ENCODE data around the gene TRAFD1.

TRAFD1 gene

GRCh38 chr12:112112409-112113133, 12.8 kb upstream of the TRAFD1 start:
- FAIRE-seq (no peak), DNase-seq (ENCODE audit: extremely low spot score, insufficient read length, low read depth) (no peak)

DNA sequence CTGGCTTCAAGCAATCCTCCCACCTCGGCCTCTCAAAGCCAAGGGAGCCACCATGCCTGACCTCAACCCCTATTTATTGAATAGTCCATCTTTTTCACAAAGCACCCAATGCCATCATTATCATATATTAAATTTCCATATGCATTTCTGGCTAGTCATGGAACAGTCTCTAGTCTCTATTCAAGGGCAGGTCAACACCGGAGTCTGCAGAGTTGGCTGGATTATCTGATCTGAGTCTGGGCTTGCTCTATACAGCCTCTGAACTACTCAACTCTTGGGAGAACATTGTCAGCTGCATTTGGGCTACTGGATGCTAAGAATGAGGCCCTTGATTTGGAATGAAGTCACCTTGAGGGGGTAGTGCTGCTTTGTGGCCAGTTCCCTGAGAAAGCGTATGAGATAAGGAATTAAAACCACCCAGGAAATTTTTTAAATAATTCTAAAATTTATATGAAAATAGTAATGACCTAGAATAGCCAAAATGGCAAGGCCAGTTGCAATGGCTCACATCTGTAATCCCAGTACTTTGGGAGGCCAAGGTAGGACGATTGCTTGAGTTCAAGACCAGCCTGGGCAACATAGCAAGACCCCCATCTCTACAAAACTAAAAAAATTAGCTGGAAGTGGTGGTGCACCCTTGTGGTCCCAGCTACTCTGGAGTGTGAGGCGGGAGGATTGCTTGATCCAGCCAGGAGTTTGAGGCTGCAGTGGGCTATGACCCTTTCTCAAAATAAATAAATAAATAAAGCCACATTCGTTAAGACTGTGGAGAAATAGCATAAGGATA, 9.9 kb upstream of the TRAFD1 start:
- FAIRE-seq (no peak), DNase-seq (ENCODE audit: extremely low spot score, insufficient read length, low read depth) (no peak)

- DNase-seq (ENCODE audit: extremely low spot score, insufficient read length, low read depth) (no peak), FAIRE-seq (peak; percentile 21)
Observed at GRCh38 chr12:112116232-112117060, 8.9 kb upstream of the TRAFD1 start.

DNA sequence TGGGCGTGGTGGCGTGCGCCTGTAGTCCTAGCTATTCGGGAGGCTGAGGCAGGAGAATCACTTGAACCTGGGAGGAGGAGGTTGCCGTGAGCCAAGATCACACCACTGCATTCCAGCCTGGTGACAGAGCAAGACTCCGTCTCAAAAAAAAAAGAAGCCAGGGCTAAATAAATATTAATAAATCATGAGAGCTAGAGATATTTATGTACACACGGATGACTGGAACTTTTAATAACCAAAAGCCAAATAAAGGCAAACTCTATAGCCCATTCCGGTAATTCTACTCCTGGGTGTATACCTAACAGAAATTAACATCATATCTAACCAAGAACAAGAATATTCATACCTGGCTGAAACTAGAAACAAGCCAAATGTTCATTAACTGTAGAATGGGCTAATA, 7.7 kb upstream of the TRAFD1 start:
- DNase-seq (ENCODE audit: extremely low spot score, insufficient read length, low read depth), result no peak
- no peak for FAIRE-seq

GRCh38 chr12:112121780-112122565, 3.4 kb upstream of the TRAFD1 start:
- FAIRE-seq (no peak), DNase-seq (ENCODE audit: extremely low spot score, insufficient read length, low read depth) (no peak)

DNA sequence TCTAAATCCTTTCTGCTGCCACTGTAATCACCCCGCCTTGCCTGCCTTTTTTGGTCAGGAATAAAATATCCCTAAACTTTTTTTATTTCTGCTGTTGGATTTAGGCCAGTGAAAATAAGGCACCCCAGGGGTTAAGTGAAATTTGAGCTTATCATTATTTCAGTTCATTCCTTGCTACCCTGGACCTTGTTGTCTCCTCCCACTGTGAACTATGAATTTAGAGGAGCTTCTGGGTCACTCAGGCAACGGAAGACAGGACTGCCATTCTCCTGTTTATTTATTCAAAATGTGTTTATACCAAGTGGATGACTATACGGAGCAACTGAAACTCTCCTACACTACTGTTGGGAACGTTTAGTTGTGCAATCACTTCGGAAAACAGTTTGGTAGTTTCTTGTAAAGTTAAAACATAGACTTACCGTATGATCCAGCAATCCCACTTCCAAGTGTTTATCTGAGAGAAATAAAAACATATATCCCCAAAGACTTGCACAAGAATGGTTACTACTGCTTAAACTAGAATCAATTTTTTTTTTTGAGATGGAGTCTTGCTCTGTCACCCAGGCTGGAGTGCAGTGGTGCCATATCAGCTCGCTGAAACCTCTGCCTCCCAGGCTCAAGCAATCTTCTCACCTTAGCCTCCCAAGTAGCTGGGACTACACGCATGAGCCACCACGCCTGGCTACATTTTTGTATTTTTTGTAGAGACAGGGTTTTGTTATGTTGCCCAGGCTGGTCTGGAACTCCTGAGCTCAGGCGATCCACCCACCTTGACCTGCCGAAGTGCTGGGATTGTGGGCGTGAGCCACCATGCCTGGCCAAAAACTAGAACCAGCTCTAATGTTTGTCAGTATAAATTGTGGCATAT, 2.3 kb upstream of the TRAFD1 start:
- FAIRE-seq (no peak), DNase-seq (ENCODE audit: extremely low spot score, insufficient read length, low read depth) (no peak)

DNA sequence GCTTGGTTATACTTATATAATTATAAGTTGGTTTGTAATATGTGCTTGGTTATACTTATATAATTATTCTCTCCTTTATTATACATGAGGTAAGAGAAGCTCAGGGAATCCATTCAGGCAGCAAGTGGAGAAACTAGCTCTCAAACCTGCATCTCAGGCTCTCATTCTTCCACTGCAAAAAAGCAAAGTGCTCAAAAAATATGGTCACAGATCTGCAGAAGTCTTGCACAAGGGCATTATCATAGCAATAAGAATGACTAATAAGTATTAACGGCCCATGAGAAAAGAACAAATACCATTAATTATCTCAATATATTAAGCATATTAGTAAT, 476 bp upstream of the TRAFD1 start:
- FAIRE-seq, result no peak
- no peak for DNase-seq (ENCODE audit: extremely low spot score, insufficient read length, low read depth)

- FAIRE-seq, result no peak
Observed at GRCh38 chr12:112126000-112126438, 659 bp downstream of the TRAFD1 start.

GRCh38 chr12:112126911-112127310, 1.6 kb downstream of the TRAFD1 start:
- FAIRE-seq, result no peak
- no peak for DNase-seq (ENCODE audit: extremely low spot score, insufficient read length, low read depth)

More at GRCh38 chr12:112126000-112126438, 659 bp downstream of the TRAFD1 start:
- DNase-seq (ENCODE audit: extremely low spot score, insufficient read length, low read depth), result no peak

DNA sequence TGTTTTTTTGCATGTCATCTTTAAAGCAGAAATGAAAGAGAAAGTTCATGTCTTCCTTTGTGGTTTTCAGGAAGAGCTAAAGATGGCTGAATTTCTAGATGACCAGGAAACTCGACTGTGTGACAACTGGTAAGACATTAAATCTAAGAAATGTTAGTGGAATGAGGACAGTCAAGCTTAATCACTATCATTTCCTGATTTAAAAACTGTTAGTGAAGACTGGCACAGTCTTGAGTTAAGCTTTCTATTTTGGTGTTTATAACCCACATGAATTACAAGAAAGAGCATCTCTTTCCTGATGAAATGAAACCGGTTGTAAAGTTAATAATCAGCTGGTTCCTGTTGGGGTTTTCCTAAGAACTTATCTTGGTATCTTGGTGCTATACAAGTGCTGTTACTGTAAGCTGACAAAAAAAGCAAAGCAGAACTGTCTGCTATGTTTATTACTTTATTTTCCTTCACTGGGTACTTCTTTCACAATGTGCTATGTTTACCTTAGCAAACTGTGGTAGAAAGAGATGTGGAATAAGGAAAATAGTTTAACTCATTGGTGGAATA, 5.2 kb downstream of the TRAFD1 start:
- FAIRE-seq (peak; percentile 86), DNase-seq (ENCODE audit: extremely low spot score, insufficient read length, low read depth) (no peak)

GRCh38 chr12:112131686-112132085, 6.3 kb downstream of the TRAFD1 start:
- FAIRE-seq (no peak), DNase-seq (ENCODE audit: extremely low spot score, insufficient read length, low read depth) (no peak)

- FAIRE-seq (no peak), DNase-seq (ENCODE audit: extremely low spot score, insufficient read length, low read depth) (no peak)
Observed at GRCh38 chr12:112133418-112133817, 8.1 kb downstream of the TRAFD1 start.

GRCh38 chr12:112134731-112135130, 9.4 kb downstream of the TRAFD1 start:
- no peak for DNase-seq (ENCODE audit: extremely low spot score, insufficient read length, low read depth)
- no peak for FAIRE-seq

DNA sequence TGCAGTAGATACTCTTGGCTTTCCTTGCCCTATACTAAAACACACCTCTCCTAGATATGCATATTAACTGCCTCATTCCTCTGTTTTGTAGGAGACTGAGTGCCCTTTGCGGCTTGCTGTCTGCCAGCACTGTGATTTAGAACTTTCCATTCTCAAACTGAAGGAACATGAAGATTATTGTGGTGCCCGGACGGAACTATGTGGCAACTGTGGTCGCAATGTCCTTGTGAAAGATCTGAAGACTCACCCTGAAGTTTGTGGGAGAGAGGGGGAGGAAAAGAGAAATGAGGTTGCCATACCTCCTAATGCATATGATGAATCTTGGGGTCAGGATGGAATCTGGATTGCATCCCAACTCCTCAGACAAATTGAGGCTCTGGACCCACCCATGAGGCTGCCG, 15.4 kb downstream of the TRAFD1 start:
- no peak for FAIRE-seq
- DNase-seq (ENCODE audit: extremely low spot score, insufficient read length, low read depth), result no peak

DNA sequence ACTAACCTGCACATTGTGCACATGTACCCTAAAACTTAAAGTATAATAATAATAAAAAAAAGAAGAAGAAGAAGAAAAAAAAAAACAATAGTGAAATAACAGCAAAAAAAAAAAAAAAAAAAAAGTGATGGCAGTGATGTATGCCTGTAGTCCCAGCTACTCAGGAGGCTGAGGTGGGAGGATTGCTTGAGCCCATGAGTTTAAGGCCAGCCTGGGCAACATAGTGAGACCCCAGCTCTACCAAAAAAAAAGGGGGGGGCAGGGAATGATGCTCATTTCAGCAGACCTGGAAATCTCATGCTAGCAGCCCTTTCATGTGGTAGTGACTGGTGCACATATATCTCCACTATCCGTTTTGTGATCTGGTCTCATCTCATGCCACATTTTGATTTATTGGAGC, 20.8 kb downstream of the TRAFD1 start:
- DNase-seq (ENCODE audit: extremely low spot score, insufficient read length, low read depth), result no peak
- no peak for FAIRE-seq

GRCh38 chr12:112148031-112148513, 22.7 kb downstream of the TRAFD1 start:
- FAIRE-seq (no peak), DNase-seq (ENCODE audit: extremely low spot score, insufficient read length, low read depth) (no peak)

GRCh38 chr12:112149596-112149995, 24.2 kb downstream of the TRAFD1 start:
- FAIRE-seq (peak; percentile 5), DNase-seq (ENCODE audit: extremely low spot score, insufficient read length, low read depth) (no peak)

GRCh38 chr12:112151766-112152541, 26.6 kb downstream of the TRAFD1 start:
- FAIRE-seq (no peak), DNase-seq (ENCODE audit: extremely low spot score, insufficient read length, low read depth) (no peak)
